GM12891 (cell line): ENCODE results near the gene COX5B.
A peak's percentile ranks its signal among the peaks of the same experiment; 100 is the strongest.

Experiments used
- POLR2AphosphoS5 ChIP-seq: IDR thresholded peaks from 2 replicates; pipeline ENCODE4 v1.6.1; 2011; ENCODE audit warnings: low read depth, low read length, control low read depth
- SPI1 ChIP-seq: IDR thresholded peaks from 2 replicates; pipeline ENCODE4 v1.6.1; 2011; ENCODE audit warnings: low read depth, low read length, control low read depth
- TAF1 ChIP-seq: IDR thresholded peaks from 2 replicates; pipeline ENCODE4 v1.6.1; 2011; ENCODE audit warnings: low read depth, low read length, control low read depth

- TF ChIP-seq POLR2AphosphoS5 (peak; percentile 28; the same call in 1 of the 2 replicates), SPI1 (no peak), TAF1 (no peak)
Measured at GRCh38 chr2:97653874-97654273, 8.0 kb downstream of the COX5B start.
